H1 (cell line): ENCODE data around the gene PNPLA3. TPM values are rescaled to one million over a fixed set of nuclear protein-coding genes. Genes with fewer than 3 reads are reported as not detected.

Source experiments
- ASH2L ChIP-seq: fragments of 200-600, 300-600 bp; sonication (generic); IDR thresholded peaks from one replicate; pipeline ENCODE4 v1.7.1; 2017; ENCODE audit warnings: low read length
- BRCA1 ChIP-seq: IDR thresholded peaks from 2 replicates; pipeline ENCODE4 v1.6.1; 2012; ENCODE audit warnings: low read depth, low read length, improper control_type of control experiment
- RAD21 ChIP-seq, 2 experiments: IDR thresholded peaks in 1 of 2; conservative IDR thresholded peaks in 1 of 2; 2 replicates each; pipeline ENCODE4 v1.6.1; 2011; ENCODE audit warnings: low read depth in 2 of 2, low read length in 2 of 2, improper control_type of control experiment in 1 of 2, inconsistent platforms in 1 of 2, mild to moderate bottlenecking in 1 of 2, moderate library complexity in 1 of 2
- SIN3A ChIP-seq, 2 experiments: IDR thresholded peaks in 1 of 2; conservative IDR thresholded peaks in 1 of 2; 2 replicates each; pipeline ENCODE4 v1.6.1; 2011 to 2012; ENCODE audit warnings: low read length in 2 of 2, improper control_type of control experiment in 1 of 2, low read depth in 1 of 2, mild to moderate bottlenecking in 1 of 2
- polyA plus RNA-seq, 7 experiments: library from polyadenylated mRNA; depleted of rRNA in 3 of 7; stranded (reverse) in 5 of 7; unstranded in 2 of 7; fragments of >200 nt in 5 of 7; fragments of 200-250 nt in 2 of 7; gene quantifications; 1 replicate in 5 of 7; 2 replicates in 1 of 7; 4 replicates in 1 of 7; pipeline versions ENCODE4 v1.2.1 to v1.2.3, GENCODE V29; 2011 to 2013; ENCODE audit warnings: missing spikeins in 2 of 7, mixed read lengths in 2 of 7
- total RNA-seq: library from RNA; stranded (reverse); fragmentation: NEBNext Ultra II Directional; extraction: Animal tissue kit (Norgen Biotek cat#: 25700); gene quantifications from 2 replicates; pipeline ENCODE4 v1.2.1, GENCODE V29; 2021
- TF ChIP-seq, protein P1 (sequence below): IDR thresholded peaks from 2 replicates; pipeline ENCODE4 v1.6.1; 2011; ENCODE audit warnings: low read depth, mild to moderate bottlenecking, low read length; ENCODE audit not compliant: insufficient read depth

The PNPLA3 gene
- total and polyA plus RNA-seq, 2 of the 8 experiments (the other 6 are each of a cell fraction or from before 2014, with no cell fraction given) = 17.5 to 23.4 TPM

DNA sequence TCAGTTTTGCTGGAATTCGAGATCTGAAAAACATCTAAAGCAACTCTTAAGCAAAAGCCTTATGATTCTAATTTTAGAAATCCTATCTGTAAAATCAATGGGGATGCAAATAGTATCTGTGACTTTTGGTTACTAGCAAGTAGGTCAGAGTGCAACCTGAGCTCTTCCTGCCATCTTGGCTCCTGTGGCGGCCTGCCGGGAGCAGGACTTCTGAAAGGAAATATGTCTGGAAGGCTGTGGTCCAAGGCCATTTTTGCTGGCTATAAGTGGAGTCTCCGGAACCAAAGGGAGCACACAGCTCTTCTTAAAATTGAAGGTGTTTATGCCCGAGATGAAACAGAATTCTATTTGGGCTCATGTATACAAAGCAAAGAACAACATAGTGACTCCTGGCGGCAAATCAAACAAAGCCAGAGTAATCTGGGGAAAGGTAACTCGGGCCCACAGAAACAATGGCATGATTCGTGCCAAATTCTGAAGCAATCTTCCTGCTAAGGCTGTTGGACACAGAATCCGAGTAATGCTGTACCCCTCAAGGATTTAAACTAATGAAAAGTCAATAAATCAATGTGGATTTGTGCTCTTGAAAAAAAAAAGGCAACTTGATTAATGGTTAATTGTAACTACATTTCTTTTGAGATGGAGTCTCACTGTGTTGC is 33.3 kb downstream of the PNPLA3 start (continued):
- no peak for TF ChIP-seq ASH2L
- no peak for TF ChIP-seq BRCA1
- no peak for TF ChIP-seq SIN3A (conservative IDR thresholded peaks at IDR 0.05 in 1 of 2, IDR thresholded peaks at IDR 0.05 in 1 of 2; ENCODE audit: low read depth in 1 of 2, low read length in 2 of 2)
- no peak for TF ChIP-seq RAD21 (IDR thresholded peaks at IDR 0.05 in 1 of 2, conservative IDR thresholded peaks at IDR 0.05 in 1 of 2; ENCODE audit: low read depth in 2 of 2, low read length in 2 of 2)
- TF ChIP-seq, protein P1, sequence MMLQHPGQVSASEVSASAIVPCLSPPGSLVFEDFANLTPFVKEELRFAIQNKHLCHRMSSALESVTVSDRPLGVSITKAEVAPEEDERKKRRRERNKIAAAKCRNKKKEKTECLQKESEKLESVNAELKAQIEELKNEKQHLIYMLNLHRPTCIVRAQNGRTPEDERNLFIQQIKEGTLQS = no peak
